ENCODE measurements around the gene CIZ1.
A peak's percentile ranks its signal among the peaks of the same experiment; 100 is the strongest.
"Not testable (repeated sequence)": the region's sequence is repeated elsewhere in the genome, so short reads cannot be mapped to it uniquely, and the experiment has no call there.

CIZ1 gene, protein sequence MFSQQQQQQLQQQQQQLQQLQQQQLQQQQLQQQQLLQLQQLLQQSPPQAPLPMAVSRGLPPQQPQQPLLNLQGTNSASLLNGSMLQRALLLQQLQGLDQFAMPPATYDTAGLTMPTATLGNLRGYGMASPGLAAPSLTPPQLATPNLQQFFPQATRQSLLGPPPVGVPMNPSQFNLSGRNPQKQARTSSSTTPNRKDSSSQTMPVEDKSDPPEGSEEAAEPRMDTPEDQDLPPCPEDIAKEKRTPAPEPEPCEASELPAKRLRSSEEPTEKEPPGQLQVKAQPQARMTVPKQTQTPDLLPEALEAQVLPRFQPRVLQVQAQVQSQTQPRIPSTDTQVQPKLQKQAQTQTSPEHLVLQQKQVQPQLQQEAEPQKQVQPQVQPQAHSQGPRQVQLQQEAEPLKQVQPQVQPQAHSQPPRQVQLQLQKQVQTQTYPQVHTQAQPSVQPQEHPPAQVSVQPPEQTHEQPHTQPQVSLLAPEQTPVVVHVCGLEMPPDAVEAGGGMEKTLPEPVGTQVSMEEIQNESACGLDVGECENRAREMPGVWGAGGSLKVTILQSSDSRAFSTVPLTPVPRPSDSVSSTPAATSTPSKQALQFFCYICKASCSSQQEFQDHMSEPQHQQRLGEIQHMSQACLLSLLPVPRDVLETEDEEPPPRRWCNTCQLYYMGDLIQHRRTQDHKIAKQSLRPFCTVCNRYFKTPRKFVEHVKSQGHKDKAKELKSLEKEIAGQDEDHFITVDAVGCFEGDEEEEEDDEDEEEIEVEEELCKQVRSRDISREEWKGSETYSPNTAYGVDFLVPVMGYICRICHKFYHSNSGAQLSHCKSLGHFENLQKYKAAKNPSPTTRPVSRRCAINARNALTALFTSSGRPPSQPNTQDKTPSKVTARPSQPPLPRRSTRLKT

DNA sequence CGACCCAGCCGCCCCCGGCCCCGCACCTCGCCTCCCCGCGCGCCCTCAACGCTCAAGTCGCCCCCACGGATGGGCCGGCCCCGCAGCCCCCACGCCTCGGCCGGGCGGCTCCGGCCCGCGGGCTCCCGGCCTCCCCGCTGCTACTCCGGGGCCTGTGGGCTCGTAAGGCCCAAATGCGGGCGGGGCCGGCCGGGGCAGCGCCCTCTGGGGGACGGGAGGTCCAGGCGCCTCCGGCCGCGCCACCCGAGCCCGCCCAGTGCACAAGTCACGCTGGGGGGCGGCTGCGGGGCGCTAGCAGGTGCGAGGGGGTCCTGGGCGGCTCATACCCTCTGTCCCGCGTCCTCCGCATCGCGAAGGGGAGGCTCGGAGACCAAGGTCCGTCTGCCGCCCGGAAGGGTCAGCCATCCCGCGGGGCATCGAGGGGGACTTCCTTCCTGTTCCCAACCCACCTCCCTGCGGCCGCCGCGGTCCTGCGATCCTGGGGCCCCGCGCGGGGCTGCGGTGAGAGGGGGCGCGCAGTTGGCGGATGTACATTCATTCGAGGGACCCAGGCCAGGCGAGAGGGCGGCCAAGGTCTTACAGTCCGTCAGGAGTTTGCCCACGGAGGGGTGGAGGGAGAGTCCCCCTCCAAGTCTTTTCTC lies at the start of gene CIZ1:
CIZ1 (minus strand) TSS at position 167 of the 641 bp plus-strand sequence. CDS start 715 bp downstream, outside the sequence.
- peak; percentile 73 for DNase-seq

DNA sequence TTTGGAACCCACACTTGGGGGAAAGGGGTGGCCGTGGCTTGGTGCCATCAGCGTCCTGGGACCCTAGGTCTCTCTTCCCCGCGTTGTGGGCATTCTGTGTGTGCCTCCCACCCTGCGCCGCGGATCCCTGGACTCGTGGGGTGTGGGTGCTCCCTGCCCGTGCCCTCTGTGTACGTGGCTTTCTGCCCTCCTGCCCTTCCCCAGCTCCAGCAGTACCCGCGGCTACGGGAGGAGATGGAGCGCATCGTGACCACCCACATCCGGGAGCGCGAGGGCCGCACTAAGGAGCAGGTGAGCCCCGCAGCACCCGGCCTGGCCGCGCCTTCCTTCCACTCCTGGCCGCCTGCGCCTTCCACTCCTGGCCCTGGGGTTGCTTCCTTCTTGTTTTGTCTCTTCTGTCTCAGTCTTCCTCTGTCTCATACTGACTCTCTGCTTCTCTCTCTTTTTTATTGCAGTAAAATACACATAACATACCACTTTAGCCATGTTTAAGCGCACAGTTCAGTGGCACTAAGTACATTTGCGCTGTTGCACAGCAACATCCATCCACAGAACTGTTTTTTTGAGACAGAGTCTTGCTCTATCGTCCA lies 42.5 kb upstream of the CIZ1 start:
- DNase-seq = no peak

DNA sequence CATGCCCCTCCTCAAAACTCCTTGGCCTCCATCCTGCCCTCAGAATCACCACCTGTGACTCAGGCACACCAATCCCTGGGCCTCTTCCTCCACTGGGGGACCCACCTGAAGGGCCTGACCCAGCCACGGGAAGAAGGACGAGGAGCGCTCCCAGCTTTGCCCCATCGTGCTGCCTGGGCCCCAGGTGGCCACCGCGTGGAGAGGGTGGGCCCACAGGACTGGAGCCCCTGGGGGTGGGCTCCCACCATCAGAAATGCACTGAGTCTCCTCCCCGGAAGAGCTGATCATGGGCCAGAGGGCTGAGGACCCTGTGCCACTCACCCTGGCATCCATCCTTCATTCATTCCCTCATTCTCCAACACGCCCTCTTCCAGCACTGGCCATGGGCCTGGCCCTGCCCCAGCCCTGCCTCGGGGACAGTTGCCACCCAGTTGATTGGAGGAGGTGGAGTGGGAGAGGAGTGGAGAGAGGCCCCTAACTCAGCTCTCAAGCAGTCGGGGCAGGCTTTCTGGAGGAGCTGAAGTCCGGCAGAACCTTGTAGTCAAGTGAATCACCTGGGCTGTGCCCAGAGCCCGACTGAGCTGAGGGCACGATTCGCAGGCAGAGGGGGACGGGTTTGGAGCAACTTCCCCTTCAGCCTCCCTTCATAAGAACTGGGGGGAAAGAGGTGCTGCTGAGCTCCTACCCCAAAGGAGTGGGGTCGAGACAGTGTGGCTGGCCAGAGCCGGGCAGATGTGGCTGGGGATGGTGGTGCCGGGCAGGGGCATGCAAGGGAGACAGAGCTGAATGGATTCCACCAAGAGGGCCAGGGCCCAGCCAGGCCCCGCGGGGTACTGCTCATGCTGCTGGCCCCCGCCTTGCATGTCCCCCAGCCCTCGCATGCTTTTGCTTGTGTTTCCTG lies 41.4 kb upstream of the CIZ1 start:
- no peak for DNase-seq

DNA sequence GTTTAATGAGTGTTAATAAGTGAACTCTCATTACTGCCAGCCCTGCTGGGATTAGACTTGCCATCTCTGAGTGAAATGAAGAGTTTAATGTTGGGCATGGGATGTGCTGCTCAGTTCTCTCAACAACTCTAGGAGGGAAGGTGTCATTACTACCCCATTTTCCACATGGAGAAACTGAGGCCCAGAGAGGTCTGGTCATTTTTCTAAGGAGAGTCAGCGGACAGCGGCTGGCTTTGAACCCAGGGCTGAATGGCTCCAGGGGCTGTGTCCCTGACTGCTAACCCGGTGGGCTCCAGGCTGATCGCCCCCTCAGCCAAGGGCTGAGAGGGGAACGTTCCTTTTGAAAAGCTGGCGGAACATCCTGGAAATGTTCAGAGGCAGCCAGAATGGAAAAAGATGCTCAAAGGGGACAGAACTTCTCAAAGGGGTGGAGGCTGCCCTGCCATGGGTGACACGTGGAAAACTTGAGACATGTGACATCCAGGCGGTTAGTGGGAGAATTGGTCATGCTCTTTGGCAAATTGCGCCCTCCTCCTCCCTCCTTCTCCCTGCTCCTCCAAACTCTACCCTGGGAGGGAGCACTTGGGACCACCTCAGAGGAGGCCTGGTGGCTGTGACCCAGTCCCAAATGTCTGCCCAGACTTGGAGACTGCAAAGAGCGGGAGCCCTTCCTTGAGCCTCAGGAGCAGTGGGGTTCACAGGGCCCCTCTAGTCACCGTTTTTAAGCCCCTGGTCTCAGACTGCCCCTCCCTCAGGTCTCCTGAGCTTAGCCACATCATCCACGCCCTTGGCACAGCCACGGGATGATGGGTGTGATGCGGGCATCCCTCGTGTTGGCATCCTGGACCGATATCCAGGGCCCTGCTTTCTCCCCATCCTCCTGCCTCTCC lies 40.5 kb upstream of the CIZ1 start:
- no peak for DNase-seq

DNA sequence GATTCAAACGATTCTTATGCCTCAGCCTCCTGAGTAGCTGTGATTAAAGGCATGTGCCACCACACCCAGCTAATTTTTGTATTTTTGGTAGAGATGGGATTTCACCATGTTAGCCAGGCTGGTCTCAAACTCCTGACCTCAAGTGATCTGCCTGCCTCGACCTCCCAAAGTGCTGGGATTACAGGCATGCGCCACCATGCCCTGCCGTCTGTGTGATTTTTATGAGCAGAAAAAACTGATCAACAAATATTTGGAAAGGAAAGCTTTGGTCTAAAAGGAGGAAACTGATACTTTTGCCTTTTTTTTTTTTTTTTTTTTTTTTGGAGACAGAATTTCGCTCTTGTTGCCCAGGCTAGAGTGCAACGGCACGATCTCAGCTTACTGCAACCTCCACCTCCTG lies 39.5 kb upstream of the CIZ1 start:
- not testable (repeated sequence) for DNase-seq

DNA sequence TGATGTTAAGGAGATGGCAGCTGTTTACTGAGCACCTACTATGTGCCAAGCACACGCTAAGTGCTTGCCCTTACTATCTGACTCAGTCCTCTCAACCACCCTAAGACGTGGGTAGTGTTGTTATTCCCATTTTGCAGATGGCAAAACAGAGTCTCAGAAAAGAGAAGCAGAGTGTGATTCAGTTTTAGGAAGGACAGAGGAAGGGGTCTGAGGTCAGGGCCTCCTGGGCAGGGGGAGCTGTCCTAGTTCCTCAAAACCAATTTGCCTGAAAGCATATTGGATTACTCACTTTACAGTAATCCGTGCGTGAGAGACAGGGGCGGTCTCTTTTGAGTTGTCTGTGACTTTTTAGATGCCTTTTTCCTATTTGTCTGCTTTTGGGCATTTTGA lies 35.0 kb upstream of the CIZ1 start:
- no peak for DNase-seq

DNA sequence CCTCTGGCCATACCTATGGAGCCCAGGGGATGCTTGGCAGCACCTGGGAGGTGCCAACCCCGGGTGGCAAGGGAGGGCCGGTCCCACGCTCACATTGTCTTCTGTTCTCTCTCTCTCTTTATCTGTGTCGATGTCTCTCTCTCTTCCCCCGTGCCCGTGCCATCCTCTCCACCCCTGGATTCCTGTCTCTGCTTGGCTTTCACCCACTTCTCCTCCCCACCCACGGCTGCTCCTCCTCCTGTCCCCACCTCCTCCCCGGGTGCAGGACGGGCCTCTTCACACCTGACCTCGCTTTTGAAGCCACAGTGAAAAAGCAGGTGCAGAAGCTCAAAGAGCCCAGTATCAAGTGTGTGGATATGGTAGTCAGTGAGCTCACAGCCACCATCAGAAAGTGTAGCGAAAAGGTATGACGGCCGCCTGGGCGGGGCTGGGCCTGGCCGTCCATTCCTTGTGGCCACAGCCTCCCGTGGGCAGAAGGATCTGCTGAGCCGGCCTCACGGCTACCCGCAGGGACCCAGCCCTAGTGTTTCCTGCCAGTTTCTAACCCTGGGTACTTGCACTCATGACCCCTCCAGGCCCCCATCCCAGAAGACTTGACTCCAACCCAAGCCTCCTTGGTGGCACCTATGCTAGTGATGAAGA lies 34.5 kb upstream of the CIZ1 start:
- DNase-seq = no peak

DNA sequence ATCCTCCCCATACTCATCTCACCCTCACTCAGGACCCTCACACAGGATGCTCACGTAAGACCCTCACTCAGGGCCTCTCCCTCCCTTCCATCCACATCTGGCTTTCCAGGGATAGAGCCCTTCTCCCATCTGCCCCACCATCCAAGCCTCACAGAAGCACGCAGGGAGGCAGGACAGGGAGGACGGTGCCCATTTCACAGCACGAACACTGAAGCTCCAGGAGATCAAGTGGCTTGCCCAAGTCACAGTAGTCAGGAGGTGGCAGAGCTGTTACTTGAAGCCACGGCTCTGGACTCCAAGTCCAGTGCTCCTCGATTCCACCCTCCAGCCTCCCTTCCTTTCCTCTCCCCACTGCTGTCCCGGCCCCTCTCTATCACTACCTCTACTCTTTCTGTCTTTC lies 33.5 kb upstream of the CIZ1 start:
- no peak for DNase-seq

DNA sequence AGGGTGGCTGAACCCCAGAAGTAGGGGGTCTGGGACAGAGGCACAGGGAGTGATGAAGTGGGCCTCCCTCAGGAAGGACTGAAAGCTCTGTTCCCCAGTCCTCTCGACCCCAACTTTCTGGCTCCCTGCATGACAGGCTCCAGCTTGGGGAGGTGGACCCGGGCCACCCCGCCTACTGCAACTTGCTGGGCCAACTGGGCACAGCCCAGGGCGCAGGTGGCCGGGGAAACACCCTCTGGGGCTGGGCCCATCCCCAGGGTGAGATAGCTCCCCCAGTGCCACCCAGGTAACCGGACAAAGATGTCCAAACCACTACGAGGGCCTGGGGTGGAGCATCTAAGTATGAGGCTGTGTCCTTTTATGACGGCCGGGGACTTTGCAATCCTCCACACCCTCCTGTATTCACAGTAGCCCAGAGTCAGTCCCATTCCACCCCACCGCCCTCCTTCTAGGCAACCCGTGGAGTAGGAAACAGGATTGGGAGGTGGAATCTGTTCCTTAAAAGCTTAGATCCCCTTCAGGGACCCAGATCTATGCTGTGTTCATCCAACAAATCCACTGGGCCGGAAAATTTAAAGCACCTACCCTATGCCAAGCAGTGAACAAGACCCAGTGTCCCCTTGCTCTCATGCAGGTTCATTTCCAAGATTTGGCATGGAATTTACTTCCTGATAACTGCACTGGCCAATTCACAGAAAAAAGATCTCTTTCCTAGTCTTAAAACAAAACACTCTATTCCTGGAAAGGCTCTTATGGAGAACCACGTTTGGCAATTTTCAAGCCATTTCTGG lies 31.7 kb upstream of the CIZ1 start:
- no peak for DNase-seq

DNA sequence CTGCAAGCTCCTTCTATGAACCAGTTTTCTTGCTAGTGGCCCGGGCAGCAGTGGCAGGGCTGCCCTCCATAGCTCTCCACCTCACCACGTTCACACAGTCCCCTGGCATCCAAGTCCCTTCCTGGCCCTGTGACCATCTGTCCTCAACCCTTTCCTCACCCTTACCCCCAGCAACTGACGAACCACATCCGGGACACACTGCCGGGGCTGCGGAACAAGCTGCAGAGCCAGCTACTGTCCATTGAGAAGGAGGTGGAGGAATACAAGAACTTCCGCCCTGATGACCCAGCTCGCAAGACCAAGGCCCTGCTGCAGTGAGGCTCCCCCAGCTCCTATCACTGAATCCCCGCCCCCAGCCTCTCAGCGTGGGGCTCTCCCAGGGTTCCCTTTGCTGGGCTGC lies 30.7 kb upstream of the CIZ1 start:
- no peak for DNase-seq

DNA sequence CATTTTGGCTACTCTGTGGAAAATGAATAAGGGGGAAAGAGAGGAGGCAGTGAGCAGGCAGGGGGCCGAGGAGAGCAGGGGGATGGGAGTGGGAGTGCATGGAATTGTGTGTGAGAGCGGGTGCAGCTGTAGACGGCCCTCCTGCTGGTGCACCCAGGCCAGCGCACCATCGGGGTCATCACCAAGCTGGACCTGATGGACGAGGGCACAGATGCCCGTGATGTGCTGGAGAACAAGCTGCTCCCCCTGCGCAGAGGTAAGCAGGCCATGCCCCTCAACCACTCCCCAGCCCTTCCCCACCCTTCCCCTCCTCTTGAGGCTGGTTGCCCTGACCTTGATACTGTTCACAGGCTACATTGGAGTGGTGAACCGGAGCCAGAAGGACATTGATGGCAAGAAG lies 28.5 kb upstream of the CIZ1 start:
- DNase-seq = no peak

DNA sequence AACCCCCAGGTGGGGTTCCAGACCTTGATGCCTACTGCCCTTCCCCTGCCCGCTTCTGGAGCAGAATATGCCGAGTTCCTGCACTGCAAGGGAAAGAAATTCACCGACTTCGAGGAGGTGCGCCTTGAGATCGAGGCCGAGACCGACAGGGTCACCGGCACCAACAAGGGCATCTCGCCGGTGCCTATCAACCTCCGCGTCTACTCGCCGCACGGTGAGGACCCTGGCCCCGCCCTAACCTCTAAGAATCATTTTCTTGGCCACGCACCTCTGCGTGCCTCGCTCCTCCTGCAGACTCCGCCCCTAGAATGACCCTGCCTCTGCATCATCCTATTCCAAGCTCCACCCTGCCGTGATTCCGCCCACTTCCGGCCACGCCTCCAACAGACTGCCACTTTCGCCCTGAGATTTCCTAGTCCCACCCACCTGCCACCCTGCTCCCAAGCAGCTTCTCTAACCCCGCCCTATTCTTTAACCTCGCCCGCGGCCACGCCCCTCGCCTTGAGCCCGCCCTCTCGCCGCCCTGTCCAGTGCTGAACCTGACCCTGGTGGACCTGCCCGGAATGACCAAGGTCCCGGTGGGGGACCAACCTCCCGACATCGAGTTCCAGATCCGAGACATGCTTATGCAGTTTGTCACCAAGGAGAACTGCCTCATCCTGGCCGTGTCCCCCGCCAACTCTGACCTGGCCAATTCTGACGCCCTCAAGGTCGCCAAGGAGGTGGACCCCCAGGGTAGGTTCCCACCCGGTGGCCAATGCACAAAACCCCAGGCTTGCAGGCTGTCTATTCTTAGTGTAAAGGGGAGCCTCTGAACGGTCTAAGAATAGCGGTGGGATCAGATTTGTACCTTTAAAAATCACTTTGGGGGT lies 27.4 kb upstream of the CIZ1 start:
- peak; percentile 84 for DNase-seq

DNA sequence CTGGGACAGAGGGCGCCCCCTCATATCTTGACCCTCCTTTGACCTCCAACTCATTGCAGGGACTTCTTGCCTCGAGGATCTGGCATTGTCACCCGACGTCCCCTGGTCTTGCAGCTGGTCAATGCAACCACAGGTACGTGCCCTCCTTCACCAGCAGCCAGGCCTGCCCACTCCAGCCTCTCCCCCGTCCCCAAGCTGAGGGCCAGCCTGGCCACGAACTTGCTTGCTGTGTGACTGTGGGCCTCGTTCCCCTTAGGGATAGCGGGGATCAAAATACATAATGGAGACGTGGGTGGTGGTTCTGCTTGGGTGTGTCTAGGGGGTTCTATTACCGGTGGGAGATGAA lies 26.8 kb upstream of the CIZ1 start:
- DNase-seq = no peak

DNA sequence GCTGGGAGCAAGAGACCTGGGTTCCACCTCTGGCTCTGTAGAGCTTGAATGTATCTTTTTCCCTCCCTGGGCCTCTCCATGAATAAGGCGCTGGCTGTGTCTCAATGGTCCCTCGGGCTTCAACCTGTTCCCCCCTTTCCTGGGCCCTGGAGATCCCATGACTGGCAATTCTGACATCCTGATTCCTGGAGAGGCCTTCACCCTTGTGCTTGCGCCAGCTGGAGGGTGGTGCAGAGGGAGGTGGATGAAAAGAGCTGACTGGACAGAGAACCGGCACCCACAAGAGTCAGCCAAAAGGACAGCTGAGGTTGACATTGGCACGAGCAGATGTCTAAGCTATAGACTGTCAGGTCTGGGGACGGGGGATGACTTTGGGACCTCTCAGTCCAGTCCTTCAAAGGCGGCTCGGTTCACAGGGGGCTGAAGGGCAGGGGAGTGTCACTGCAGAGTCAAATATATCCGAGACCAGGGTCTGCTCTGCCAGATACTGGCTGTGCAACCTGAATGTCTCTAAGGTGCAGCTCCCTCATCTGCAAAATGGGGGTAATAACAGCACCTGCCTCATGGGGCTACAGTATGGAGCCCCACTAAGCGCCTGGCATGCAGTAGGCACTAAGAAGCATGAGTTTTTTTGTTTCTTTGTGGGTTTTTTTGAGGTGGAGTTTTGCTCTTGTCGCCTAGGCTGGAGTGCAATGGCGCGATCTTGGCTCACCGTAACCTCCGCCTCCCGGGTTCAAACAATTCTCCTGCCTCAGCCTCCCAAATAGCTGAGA lies 25.6 kb upstream of the CIZ1 start:
- DNase-seq = no peak

DNA sequence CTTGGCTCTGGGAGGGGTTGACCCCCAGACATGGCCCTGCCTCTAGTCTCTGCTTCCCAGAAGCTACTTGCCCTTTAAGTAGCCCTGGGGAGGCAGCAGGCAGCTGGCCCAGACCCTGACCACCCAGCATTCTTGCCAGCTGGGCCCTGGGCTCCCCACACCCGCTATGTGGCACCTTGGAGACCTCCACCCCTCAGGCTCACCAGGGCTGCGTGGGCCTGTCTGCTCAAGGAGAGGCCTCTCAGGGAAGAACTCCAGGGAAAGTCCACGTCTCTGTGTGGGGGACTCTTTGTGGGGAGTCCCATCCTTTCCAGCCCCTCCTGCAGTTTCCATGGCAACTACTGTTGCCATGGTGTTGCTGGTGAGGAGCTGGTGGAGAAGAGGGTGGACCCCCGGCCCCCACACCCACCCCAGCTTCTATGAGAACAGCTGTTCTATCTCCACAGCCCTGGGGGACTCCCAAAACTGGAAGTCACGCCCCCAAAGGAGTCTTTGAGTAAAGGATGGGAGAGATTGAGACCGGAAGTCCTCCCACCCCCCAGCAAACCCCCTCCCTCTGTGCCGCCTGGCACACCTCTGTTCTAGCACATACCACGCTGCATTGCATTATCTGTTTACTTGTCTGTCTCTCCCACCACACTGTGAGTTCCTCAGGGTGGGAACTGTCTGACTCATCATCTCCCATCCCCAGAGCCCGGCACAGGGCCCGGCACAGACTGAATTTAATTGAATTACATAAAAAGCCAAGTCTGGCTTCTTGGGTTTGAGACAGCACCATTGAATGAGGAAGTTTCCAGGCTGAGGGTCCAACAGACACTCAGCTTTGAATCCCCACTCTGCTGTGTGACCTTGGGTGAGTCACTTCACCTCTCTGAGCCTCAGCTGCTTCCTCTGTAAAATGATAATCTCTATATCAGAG lies 24.4 kb upstream of the CIZ1 start:
- DNase-seq = no peak

DNA sequence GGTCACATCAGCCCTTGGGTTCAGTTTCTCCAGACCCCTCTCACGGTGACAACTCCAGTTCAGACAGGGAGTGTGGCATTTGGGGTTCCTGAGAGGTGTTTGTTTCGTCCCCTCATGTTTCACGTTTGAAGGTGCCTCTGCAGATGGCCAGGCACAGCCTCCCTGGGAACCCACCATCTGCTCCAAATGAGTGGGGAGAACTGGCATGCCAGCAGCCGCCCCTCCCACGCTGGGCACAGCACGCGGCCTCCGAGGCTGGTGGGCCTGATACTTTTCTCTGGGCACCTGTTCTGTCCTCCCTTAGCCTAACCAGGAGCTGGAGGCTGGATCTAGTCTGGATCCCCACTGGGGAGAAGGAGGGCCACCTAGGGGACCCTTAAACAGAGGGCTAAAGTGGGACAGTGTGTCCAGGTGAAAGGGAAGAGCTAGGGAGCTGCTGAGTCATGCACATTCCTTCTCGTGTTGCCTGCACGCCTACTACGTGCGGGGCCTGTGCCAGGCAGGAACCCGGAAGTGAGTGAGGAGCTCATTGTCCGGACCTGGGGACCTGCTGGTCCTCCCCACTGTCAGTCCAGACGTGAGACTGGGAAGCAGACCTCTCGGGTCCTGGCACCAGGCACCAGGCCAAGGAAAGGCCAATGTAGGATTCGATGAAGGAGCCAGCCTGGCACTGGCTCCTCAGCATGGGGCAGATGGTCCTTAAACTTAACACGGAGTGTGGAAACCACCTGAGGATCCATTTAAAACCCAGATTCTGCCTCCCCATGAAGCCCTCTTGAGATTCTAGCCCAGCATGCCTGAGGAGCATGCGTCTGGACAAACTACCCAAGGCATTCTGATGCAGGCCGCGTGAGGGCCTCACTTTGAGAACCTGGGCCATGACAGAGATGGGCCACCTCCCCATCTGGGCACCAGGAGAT lies 23.5 kb upstream of the CIZ1 start:
- DNase-seq = no peak
